Calu3 (cell line): ENCODE measurements around the gene ACLY. TPM values are rescaled to one million over a fixed set of nuclear protein-coding genes. Genes with fewer than 3 reads are reported as not detected.
A peak's percentile ranks its signal among the peaks of the same experiment; 100 is the strongest.
"Not testable (repeated sequence)": the region's sequence is repeated elsewhere in the genome, so short reads cannot be mapped to it uniquely, and the experiment has no call there.

Experiments
- BruUV-seq: library from RNA; stranded (reverse); fragments of 400-500 nt; replicated peaks from 2 replicates; lab custom pipeline; 2021; lab: Mats Ljungman, UMichigan
- CTCF ChIA-PET: fragments of 300-600 bp; sonication (Branson Sonifier 250); formaldehyde crosslinking; loops from one replicate; lab custom pipeline; 2022; ENCODE audit warnings: antibody characterized with exemption; lab: Charles Lee
- DNase-seq: peaks from one replicate; pipeline ENCODE4 v3.0.0; 2022
- H3K27ac Mint-ChIP-seq: one replicate; pipeline ENCODE4 v1.8.0; 2022; ENCODE audit warnings: mixed read lengths; ENCODE audit not compliant: unreplicated experiment
- H3K27me3 Mint-ChIP-seq: one replicate; pipeline ENCODE4 v1.8.0; 2022; ENCODE audit warnings: mixed read lengths; ENCODE audit not compliant: unreplicated experiment
- H3K36me3 Mint-ChIP-seq: one replicate; pipeline ENCODE4 v1.8.0; 2022; ENCODE audit warnings: mild to moderate bottlenecking, moderate library complexity, mixed read lengths; ENCODE audit not compliant: insufficient read depth, unreplicated experiment
- H3K4me1 Mint-ChIP-seq: one replicate; pipeline ENCODE4 v1.8.0; 2022; ENCODE audit warnings: mild to moderate bottlenecking, low read depth, mixed read lengths; ENCODE audit not compliant: unreplicated experiment
- H3K4me3 Mint-ChIP-seq: one replicate; pipeline ENCODE4 v1.8.0; 2022; ENCODE audit warnings: mild to moderate bottlenecking, low read depth, moderate library complexity, mixed read lengths; ENCODE audit not compliant: unreplicated experiment
- H3K9me3 Mint-ChIP-seq: one replicate; pipeline ENCODE4 v1.8.0; 2022; ENCODE audit warnings: low read depth, mixed read lengths; ENCODE audit not compliant: unreplicated experiment
- intact Hi-C: fragments of 100-400 bp; cut with micrococcal nuclease; formaldehyde crosslinking; loops from one replicate; pipeline ENCODE4 v1.10.0; 2022; ENCODE audit not compliant: unreplicated experiment
- total RNA-seq: library from RNA; stranded (reverse); gene quantifications from 2 replicates; pipeline ENCODE4 v1.2.3, GENCODE V29; 2022
- TF ChIP-seq, protein P1 (sequence below): fragments of 200-600 bp; IDR thresholded peaks from one replicate; pipeline ENCODE4 v1.8.0; 2022; ENCODE audit warnings: antibody characterized with exemption; ENCODE audit not compliant: unreplicated experiment

Gene ACLY
- total RNA-seq, 1 experiment from 2014 or later = 265 TPM

DNA sequence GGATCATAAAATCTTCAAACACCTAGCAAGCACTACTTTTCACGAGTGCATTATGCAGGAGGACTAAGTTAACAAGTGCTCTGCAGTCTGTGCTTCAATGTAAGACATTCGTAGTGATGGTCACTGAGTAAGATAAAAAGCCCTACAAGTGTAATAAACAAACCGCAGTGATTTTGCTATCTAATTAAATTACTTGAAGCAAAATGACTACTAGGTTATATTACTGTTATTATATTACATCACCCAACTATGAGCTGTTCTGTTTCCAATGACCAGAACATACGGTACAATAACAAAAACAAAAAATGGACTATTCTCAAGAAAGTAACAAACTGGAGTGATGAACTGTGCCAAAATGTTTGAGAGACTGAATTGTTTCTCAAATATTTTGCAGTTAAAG, 70.0 kb downstream of the ACLY start:
- TF ChIP-seq, protein P1, sequence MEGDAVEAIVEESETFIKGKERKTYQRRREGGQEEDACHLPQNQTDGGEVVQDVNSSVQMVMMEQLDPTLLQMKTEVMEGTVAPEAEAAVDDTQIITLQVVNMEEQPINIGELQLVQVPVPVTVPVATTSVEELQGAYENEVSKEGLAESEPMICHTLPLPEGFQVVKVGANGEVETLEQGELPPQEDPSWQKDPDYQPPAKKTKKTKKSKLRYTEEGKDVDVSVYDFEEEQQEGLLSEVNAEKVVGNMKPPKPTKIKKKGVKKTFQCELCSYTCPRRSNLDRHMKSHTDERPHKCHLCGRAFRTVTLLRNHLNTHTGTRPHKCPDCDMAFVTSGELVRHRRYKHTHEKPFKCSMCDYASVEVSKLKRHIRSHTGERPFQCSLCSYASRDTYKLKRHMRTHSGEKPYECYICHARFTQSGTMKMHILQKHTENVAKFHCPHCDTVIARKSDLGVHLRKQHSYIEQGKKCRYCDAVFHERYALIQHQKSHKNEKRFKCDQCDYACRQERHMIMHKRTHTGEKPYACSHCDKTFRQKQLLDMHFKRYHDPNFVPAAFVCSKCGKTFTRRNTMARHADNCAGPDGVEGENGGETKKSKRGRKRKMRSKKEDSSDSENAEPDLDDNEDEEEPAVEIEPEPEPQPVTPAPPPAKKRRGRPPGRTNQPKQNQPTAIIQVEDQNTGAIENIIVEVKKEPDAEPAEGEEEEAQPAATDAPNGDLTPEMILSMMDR = no peak
- CTCF ChIA-PET = no interaction called here
- BruUV-seq = no TSS peak
- H3K4me1 Mint-ChIP-seq = peaks cover 7% of the 10 kb centered on the region
- H3K36me3 Mint-ChIP-seq = no peaks in the 10 kb centered on the region
- no peak overlapping the region for H3K4me3 Mint-ChIP-seq
- no peaks in the 10 kb centered on the region for H3K27me3 Mint-ChIP-seq
- no peaks in the 10 kb centered on the region for H3K9me3 Mint-ChIP-seq
- DNase-seq = no peak
- no peak overlapping the region for H3K27ac Mint-ChIP-seq
- intact Hi-C loops = no loop called here

DNA sequence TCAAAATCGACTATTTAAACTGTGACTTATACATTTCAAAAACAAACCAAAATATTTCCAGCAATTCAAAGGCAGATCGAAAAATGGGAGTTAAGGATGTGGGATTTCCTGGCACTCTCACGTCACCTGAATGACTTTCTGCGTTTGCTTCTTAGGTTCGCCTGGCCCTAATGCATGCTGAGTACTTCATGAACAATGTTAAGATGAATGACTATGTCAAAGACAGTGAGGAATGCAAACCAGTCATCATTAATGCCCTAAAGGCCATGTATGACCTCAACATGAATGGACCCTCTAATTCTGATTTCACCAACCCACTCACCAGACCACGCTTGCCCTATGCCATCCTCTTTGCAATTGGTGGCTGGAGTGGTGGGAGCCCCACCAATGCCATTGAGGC, 73.8 kb downstream of the ACLY start:
- no peaks in the 10 kb centered on the region for H3K27me3 Mint-ChIP-seq
- H3K27ac Mint-ChIP-seq = no peak overlapping the region
- intact Hi-C loops = no loop called here
- H3K4me3 Mint-ChIP-seq = no peak overlapping the region
- no peaks in the 10 kb centered on the region for H3K9me3 Mint-ChIP-seq
- no TSS peak for BruUV-seq
- peaks cover 2% of the 10 kb centered on the region for H3K4me1 Mint-ChIP-seq
- no peaks in the 10 kb centered on the region for H3K36me3 Mint-ChIP-seq
- CTCF ChIA-PET = no interaction called here
- no peak for DNase-seq
- TF ChIP-seq, protein P1 = no peak

DNA sequence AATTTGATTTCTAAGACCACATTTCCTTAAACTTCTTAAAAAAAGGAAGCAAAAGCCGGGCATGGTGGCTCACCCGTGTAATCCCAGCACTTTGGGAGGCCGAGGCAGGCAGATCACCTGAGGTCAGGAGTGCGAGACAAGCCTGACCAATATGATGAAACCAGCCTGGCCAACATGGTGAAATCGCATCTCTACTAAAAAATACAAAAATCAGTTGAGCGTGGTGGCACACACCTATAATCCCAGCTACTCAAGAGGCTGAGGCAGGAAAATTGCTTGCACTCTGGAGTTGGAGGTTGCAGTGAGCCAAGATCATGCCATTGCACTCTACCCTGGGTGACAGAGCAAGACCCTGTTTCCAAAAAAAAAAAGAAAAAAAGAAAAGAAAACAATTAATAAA, 78.0 kb downstream of the ACLY start:
- H3K27me3 Mint-ChIP-seq, H3K27ac Mint-ChIP-seq, DNase-seq, H3K4me1 Mint-ChIP-seq, BruUV-seq, H3K4me3 Mint-ChIP-seq, H3K36me3 Mint-ChIP-seq, H3K9me3 Mint-ChIP-seq, CTCF ChIA-PET, intact Hi-C loops: not testable (repeated sequence)

DNA sequence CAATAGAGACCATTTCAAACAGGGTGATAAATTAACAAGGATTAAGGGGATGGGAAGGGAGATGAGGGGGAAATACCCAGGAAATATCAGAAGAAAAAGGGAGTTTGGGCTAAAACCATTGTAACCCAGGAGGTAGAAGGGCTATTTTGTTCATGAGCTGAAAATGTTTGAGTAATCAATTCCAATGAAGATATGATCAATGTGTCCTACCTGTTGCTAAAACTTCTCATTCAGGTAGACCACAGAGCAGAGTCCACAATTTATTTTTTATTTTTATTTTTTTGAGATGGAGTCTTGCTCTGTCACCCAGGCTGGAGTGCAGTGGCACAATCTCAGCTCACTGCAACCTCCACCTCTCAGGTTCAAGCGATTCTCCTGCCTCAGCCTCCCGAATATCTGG, 79.3 kb downstream of the ACLY start:
- H3K9me3 Mint-ChIP-seq, H3K27ac Mint-ChIP-seq, BruUV-seq, H3K27me3 Mint-ChIP-seq, DNase-seq, H3K4me3 Mint-ChIP-seq, intact Hi-C loops: not testable (repeated sequence)
- H3K4me1 Mint-ChIP-seq = peaks cover 18% of the 10 kb centered on the region
- CTCF ChIA-PET = interaction anchor here (0.6 kb wide), 1 partner anchor 12 kb away, joined by 4 read pairs; no protein-coding TSS in a partner anchor
- H3K36me3 Mint-ChIP-seq = peaks cover 16% of the 10 kb centered on the region

DNA sequence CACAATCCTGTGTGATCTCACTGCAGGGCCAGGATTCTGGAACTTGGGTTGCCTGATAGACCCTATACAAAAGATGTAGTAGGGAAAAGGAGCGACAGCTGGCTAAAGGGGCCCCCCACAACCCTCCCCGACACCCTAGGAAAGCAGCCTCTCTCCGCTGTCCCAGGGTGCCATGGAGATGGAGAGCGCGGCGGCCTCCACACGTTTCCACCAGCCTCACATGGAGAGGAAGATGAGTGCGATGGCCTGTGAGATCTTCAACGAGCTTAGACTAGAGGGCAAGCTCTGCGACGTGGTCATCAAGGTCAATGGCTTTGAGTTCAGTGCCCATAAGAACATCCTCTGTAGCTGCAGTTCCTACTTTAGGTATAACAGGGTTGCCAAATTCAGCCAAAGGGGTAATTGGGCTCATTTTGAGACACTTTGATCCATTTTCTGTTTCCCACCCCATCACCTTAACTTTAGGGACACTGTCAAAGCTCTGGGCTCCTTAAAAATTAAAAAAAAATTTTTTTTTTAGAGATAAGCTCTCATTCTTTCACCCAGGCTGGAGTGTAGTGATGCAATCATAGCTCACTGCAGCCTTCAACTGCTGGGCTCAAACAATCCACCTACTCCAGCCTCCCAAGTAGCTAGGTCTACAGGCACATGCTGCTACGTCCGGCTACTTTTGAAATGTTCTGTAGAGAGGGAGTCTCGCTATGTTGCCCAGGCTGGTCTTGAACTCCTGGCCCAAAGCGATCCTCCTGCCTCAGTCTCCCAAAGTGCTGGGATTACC, 80.8 kb downstream of the ACLY start, which contains the start of gene KLHL10:
TSS of gene KLHL10 (plus strand) at position 65 of the 778 bp plus-strand sequence. CDS start at position 173, 108 bp downstream.
- Mint-ChIP-seq H3K4me1 (peaks cover 18% of the 10 kb centered on the region), H3K9me3 (no peaks in the 10 kb centered on the region)
- CTCF ChIA-PET = interaction anchor here (0.7 kb wide), 1 partner anchor 95 kb away, joined by 5 read pairs; no protein-coding TSS in a partner anchor

More for the DNA sequence above, 80.8 kb downstream of the ACLY start, which contains the start of gene KLHL10:
- peaks cover 16% of the 10 kb centered on the region for H3K36me3 Mint-ChIP-seq
- BruUV-seq = no TSS peak
- intact Hi-C loops = no loop called here
- TF ChIP-seq, protein P1 = no peak
- peak within 1 kb of the TSS; percentile 33 for H3K27ac Mint-ChIP-seq
- no peak for DNase-seq
- H3K4me3 Mint-ChIP-seq = peak within 1 kb of the TSS; percentile 81
- H3K27me3 Mint-ChIP-seq = no peaks in the 10 kb centered on the region
